DOHH2 (cell line): ENCODE results near the gene GPC6.

Experiments used
- H3F3A ChIP-seq: fragments of 200-600 bp; sonication (generic), shearing (Covaris generic); 2 replicates; pipeline ENCODE4 v1.6.0; 2016; ENCODE audit warnings: antibody characterized with exemption, mild to moderate bottlenecking; ENCODE audit not compliant: control insufficient read depth, insufficient read depth
- H3K27ac ChIP-seq: fragments of 200-600 bp; sonication (generic); 2 replicates; pipeline ENCODE4 v1.5.1; 2014; ENCODE audit warnings: low read depth, mild to moderate bottlenecking, low read length, moderate library complexity
- H3K27me3 ChIP-seq: fragments of 200-600 bp; sonication (generic); 2 replicates; pipeline ENCODE4 v1.6.1; 2014; ENCODE audit warnings: mild to moderate bottlenecking, low read length, mixed read lengths; ENCODE audit not compliant: control insufficient read depth
- H3K36me3 ChIP-seq: fragments of 200-600 bp; sonication (generic); 2 replicates; pipeline ENCODE4 v1.6.1; 2014; ENCODE audit warnings: mild to moderate bottlenecking, low read length, moderate library complexity, mixed read lengths; ENCODE audit not compliant: control insufficient read depth
- H3K4me1 ChIP-seq: fragments of 200-600 bp; sonication (generic); 2 replicates; pipeline ENCODE4 v1.6.1; 2014; ENCODE audit warnings: mild to moderate bottlenecking, low read length, mixed read lengths; ENCODE audit not compliant: control insufficient read depth
- H3K4me2 ChIP-seq: fragments of 200-600 bp; sonication (generic); 2 replicates; pipeline ENCODE4 v1.6.0; 2014; ENCODE audit warnings: mild to moderate bottlenecking, low read length, moderate library complexity
- H3K4me3 ChIP-seq: fragments of 200-600 bp; sonication (generic); 2 replicates; pipeline ENCODE4 v1.5.1; 2014; ENCODE audit warnings: mild to moderate bottlenecking, low read length, mixed read lengths
- H3K79me2 ChIP-seq: fragments of 200-600 bp; sonication (generic); 2 replicates; pipeline ENCODE4 v1.6.1; 2014; ENCODE audit warnings: mild to moderate bottlenecking, low read length, mixed read lengths; ENCODE audit not compliant: control insufficient read depth
- H3K9me2 ChIP-seq: fragments of 200-600 bp; sonication (generic); replicated peaks from 2 replicates; pipeline ENCODE4 v1.6.1; 2014; ENCODE audit warnings: mild to moderate bottlenecking, low read length, mixed read lengths; ENCODE audit not compliant: control insufficient read depth
- H3K9me3 ChIP-seq: fragments of 200-600 bp; sonication (generic); 2 replicates; pipeline ENCODE4 v1.6.1; 2014; ENCODE audit warnings: antibody characterized with exemption, low read length, mixed read lengths; ENCODE audit not compliant: control insufficient read depth, insufficient read depth
- H4K20me1 ChIP-seq: fragments of 200-600 bp; sonication (generic); 2 replicates; pipeline ENCODE4 v1.6.0; 2014; ENCODE audit warnings: low read depth, mild to moderate bottlenecking, antibody characterized with exemption, low read length, moderate library complexity; ENCODE audit not compliant: control insufficient read depth, insufficient read depth
- CTCF ChIP-seq: fragments of 200-600 bp; sonication (generic); IDR thresholded peaks from one replicate; pipeline ENCODE4 v1.5.1; 2014; ENCODE audit warnings: antibody characterized with exemption, mild to moderate bottlenecking, low read depth, low read length; ENCODE audit not compliant: poor library complexity, severe bottlenecking
- EZH2phosphoT487 ChIP-seq: fragments of 200-600 bp; sonication (generic); IDR thresholded peaks from 2 replicates; pipeline ENCODE4 v1.6.1; 2017; ENCODE audit warnings: borderline replicate concordance, mild to moderate bottlenecking, antibody characterized with exemption, low read length, moderate library complexity, mixed read lengths

GPC6 gene

GRCh38 chr13:94327318-94327717 lies 1100.7 kb downstream of the GPC6 start:
- H3K4me2 ChIP-seq, result peak overlapping the region; percentile 64

GRCh38 chr13:94328381-94329041 lies 1101.9 kb downstream of the GPC6 start:
- Histone ChIP-seq H3K27me3 (no peaks in the 10 kb centered on the region; the same call in 1 of the 2 replicates), H3K9me2 (no peaks in the 10 kb centered on the region), H4K20me1 (no peaks in the 10 kb centered on the region), H3K4me2 (no peak overlapping the region), H3K27ac (no peak overlapping the region), H3K4me3 (no peak overlapping the region), H3K36me3 (no peaks in the 10 kb centered on the region), H3F3A (no peaks in the 10 kb centered on the region), H3K79me2 (no peaks in the 10 kb centered on the region), H3K4me1 (peaks cover 29% of the 10 kb centered on the region), H3K9me3 (no peaks in the 10 kb centered on the region)
- TF ChIP-seq CTCF (no peak), EZH2phosphoT487 (no peak)

More at GRCh38 chr13:94327318-94327717, 1100.7 kb downstream of the GPC6 start:
- Histone ChIP-seq H3K79me2 (no peaks in the 10 kb centered on the region), H3K9me2 (no peaks in the 10 kb centered on the region), H3F3A (no peaks in the 10 kb centered on the region), H3K4me1 (peaks cover 33% of the 10 kb centered on the region), H3K4me3 (peak overlapping the region; percentile 49), H3K27ac (peak overlapping the region; percentile 9; the same call in 1 of the 2 replicates), H4K20me1 (no peaks in the 10 kb centered on the region), H3K27me3 (no peaks in the 10 kb centered on the region), H3K36me3 (no peaks in the 10 kb centered on the region), H3K9me3 (no peaks in the 10 kb centered on the region)
- TF ChIP-seq EZH2phosphoT487, result no peak
- TF ChIP-seq CTCF, result no peak

- no peak for TF ChIP-seq EZH2phosphoT487
- no peak for TF ChIP-seq CTCF
- Histone ChIP-seq H3K9me3 (no peaks in the 10 kb centered on the region), H3F3A (no peaks in the 10 kb centered on the region), H3K79me2 (no peaks in the 10 kb centered on the region), H3K27me3 (no peaks in the 10 kb centered on the region; the same call in 1 of the 2 replicates), H3K4me2 (no peak overlapping the region), H3K4me3 (no peak overlapping the region), H3K27ac (no peak overlapping the region), H3K9me2 (no peaks in the 10 kb centered on the region), H3K36me3 (no peaks in the 10 kb centered on the region), H4K20me1 (no peaks in the 10 kb centered on the region), H3K4me1 (peaks cover 22% of the 10 kb centered on the region)
These were observed 1102.7 kb downstream of the GPC6 start for GRCh38 chr13:94329277-94329676.
